LNCAP (cell line): ENCODE data around the gene LRRC4B.

Experiments used
- TF ChIP-seq, protein P1 (sequence below): fragments of 450-650 bp; IDR thresholded peaks from 2 replicates; pipeline ENCODE4 v1.5.1; 2017; ENCODE audit warnings: mild to moderate bottlenecking

Gene LRRC4B

DNA sequence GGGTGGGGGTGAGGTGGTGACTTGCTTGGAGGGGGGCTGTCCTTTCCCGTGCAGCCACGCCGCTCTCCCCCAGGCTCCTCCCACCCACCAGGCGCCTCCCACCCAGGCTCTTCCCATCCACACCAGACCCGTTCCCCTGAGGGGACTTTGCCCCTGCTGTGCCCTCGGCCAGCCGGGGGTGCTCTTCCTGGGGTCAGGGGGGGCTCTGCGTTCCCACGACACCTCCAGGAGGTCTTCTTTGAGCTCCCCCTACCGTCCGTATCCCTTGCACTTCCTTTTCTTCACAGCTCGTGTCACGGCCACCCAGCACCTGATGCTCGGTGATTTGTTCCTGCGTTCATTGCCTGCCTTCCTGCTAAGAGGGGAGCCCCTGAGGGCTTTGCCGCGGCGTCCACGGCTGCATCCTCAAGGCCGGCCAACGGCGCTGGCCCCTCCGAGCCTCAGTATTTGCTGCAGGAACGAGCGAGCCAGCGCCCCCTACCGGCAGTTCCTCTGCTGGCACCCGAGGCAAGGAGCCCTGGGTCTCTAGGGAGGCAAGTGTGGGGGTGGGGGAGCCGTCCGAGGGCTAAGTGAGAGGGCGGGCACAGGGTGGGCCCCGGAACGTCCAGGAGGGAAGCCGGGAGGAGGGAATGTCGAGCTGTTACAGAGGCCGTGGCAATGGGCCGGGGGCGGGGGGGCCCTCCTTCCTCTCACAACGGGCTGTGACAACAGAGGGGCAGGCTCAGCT is 11.8 kb downstream of the LRRC4B start:
- TF ChIP-seq, protein P1, sequence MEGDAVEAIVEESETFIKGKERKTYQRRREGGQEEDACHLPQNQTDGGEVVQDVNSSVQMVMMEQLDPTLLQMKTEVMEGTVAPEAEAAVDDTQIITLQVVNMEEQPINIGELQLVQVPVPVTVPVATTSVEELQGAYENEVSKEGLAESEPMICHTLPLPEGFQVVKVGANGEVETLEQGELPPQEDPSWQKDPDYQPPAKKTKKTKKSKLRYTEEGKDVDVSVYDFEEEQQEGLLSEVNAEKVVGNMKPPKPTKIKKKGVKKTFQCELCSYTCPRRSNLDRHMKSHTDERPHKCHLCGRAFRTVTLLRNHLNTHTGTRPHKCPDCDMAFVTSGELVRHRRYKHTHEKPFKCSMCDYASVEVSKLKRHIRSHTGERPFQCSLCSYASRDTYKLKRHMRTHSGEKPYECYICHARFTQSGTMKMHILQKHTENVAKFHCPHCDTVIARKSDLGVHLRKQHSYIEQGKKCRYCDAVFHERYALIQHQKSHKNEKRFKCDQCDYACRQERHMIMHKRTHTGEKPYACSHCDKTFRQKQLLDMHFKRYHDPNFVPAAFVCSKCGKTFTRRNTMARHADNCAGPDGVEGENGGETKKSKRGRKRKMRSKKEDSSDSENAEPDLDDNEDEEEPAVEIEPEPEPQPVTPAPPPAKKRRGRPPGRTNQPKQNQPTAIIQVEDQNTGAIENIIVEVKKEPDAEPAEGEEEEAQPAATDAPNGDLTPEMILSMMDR, result peak; percentile 100

DNA sequence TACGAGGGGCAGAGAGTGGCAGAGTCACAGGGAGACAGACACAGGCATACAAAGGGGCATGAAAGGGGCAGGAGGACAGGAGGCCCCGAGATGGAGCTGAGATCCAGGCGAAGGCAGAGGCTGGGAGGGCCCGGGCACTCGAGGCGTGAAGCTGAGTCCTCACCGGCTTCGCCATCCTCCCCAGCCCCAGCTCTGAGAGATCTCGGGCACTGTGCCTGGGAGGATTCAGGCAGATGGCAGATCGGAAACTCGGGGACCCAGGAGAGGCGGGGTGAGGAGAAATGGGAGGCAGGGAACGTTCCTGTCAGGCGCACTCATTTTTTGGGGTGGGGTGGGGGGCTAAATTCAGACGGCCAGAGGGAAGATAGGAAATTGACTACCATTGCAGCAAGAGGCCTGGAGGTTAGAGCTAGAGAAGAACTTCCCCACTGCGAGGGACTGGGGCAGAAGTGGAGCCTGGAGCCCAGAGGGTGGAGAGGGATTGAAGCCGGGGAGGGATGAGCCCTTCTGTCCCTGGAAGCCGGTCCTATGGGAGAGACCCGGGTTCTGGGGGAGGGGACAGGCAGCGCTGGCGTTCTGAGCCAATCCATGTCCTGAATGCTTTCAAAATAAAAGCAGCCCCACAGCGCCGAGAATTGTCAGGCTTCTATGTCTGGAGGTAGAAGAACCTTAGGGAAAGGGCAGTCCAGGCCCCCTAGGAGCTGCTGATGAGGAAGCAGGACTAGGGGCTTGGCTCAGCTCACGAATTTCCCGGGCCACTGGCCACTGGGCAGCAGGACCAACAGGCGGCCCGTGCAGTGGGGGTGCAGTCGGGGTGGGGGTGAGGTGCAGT is 12.6 kb downstream of the LRRC4B start:
- TF ChIP-seq, protein P1, result no peak

DNA sequence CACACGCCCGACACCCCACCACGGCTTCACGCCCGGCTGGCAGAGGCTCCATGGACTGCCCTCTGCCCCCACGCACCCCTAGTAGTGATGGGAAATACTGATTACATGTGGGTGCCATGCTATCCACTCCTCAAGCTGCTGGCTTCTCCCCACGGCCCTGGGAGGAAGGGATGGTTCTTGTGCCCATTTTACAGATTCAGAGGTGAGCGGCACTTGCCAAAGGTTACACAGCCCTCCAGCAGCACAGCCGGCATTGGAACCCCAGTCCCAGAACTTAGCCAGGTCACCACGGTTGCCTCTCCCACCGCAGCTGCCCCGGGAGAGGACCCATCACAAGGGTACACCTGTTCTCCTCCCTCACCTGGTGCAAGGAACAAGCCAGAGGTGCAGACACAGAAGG is 13.2 kb downstream of the LRRC4B start:
- TF ChIP-seq, protein P1, result no peak

DNA sequence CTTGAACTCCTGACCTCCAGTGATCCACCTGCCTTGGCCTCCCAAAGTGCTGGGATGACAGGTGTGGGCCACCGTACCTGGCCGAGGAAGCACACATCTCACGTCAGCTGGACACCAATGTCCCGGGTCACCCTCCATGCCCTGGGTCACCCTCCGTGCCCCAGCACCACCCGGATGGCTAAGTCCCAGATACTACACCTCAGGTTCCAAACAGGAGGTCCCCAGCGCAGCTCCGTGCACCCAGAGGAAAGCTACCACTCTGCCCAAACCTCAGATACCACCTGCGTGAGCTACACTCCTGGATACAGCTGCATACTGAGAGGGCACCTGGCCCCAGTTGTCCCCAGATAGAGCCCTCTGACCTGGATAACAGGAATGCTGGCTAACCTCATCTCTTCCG is 14.0 kb downstream of the LRRC4B start:
- TF ChIP-seq, protein P1, result no peak

DNA sequence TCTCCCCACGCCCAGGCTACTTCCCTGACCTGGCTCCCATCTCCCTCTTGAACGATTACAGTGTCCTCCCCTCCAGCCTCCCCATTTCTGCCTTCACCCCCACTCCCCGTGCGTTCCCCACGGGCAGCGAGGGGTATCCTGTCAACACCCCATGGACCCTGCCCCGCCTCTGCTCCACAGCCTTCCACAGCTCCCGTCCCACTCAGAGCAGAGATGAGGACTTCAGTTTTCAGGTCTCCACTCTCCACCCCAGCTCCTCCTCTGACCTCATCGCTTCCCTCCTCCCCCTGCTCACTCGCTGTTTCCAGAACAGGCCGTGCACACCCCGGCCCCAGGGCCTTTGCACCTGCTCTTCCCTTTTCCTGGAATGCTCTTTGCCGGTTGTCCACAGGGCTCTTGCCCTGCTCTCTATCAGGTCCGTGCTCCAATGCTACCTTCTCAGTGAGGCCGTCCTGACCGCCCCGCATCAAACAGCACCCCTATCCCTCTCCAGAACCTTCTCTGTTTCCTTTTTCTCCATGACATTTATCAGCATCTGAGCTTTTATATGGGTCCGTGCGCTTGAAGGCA is 15.0 kb downstream of the LRRC4B start:
- TF ChIP-seq, protein P1, result no peak

DNA sequence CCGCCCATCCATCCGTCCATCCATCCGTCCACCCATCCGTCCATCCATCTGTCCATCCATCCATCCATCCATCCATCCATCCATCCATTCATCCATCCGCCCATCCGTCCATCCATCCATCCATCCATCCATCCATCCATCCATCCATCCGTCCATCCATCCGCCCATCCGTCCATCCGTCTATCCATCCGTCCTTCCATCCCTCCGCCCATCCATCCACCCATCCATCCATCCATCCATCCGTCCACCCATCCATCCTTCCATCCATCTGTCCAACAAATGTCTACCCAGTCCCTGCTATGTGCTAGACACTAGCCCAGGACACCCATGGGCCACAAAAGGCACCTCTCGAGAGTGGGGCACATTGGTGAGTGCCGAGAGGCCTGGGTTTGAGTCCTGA is 15.7 kb downstream of the LRRC4B start:
- TF ChIP-seq, protein P1, result no peak

DNA sequence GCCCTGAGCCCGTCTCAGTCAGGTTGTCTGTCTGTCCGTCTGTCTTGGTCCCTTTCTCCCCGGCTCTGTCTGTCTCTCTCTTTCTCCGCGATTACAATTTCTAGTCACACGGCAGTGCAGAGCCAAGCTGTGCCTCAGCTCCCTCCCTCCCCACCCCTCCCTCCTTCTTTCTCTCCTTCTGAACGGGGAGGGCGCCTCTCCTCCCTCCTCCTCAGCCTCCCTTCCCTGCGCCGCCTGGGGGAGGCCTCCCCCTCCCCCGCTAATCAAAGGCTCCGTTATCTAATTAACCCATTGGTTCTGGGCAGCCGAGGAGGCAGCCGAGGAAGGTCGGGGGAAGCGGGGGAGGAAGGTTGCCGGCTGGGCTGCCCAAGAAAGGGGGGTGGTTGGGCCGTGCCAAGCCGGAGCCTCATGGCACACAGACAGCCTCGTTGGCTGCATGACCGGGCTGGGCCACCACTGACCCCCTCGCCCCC is 16.5 kb downstream of the LRRC4B start:
- TF ChIP-seq, protein P1, result no peak
